GM19035 (cell line): ENCODE data around the gene TCF12.

ENCODE experiments used
- ATAC-seq: cut with Tn5 transposase; IDR thresholded peaks from one replicate; pipeline ENCODE4 v1.9.1; 2021; ENCODE audit not compliant: unreplicated experiment

TCF12 gene

GRCh38 chr15:57015360-57015759 is 96.9 kb downstream of the TCF12 start:
- ATAC-seq: no peak

- ATAC-seq: no peak
These were observed 97.5 kb downstream of the TCF12 start for GRCh38 chr15:57015897-57016296.

- no peak for ATAC-seq
These were observed 98.6 kb downstream of the TCF12 start for GRCh38 chr15:57017024-57017423.

- ATAC-seq: no peak
These were observed 99.7 kb downstream of the TCF12 start for GRCh38 chr15:57018151-57018550.

- no peak for ATAC-seq
These were observed 101.2 kb downstream of the TCF12 start for GRCh38 chr15:57019496-57020160.

GRCh38 chr15:57025264-57025926 is 107.0 kb downstream of the TCF12 start:
- ATAC-seq: no peak

- no peak for ATAC-seq
These were observed 107.7 kb downstream of the TCF12 start for GRCh38 chr15:57026016-57026592.

GRCh38 chr15:57027596-57027995 is 109.2 kb downstream of the TCF12 start:
- no peak for ATAC-seq

- ATAC-seq: no peak
These were observed 109.7 kb downstream of the TCF12 start for GRCh38 chr15:57028176-57028575.

- no peak for ATAC-seq
These were observed 111.6 kb downstream of the TCF12 start for GRCh38 chr15:57030011-57030410.

GRCh38 chr15:57031082-57031481 is 112.6 kb downstream of the TCF12 start:
- no peak for ATAC-seq

- no peak for ATAC-seq
These were observed 113.2 kb downstream of the TCF12 start for GRCh38 chr15:57031605-57032004.

- ATAC-seq: no peak
These were observed 113.9 kb downstream of the TCF12 start for GRCh38 chr15:57032338-57032737.

- no peak for ATAC-seq
These were observed 115.4 kb downstream of the TCF12 start for GRCh38 chr15:57033715-57034439.

GRCh38 chr15:57034613-57035012 is 116.2 kb downstream of the TCF12 start:
- ATAC-seq: no peak

GRCh38 chr15:57035664-57036063 is 117.2 kb downstream of the TCF12 start:
- ATAC-seq: no peak

- ATAC-seq: no peak
These were observed 117.9 kb downstream of the TCF12 start for GRCh38 chr15:57036352-57036751.

GRCh38 chr15:57037548-57037947 is 119.1 kb downstream of the TCF12 start:
- ATAC-seq: no peak

GRCh38 chr15:57038040-57038439 is 119.6 kb downstream of the TCF12 start:
- no peak for ATAC-seq

- no peak for ATAC-seq
These were observed 120.1 kb downstream of the TCF12 start for GRCh38 chr15:57038496-57038895.

- ATAC-seq: no peak
These were observed 123.0 kb downstream of the TCF12 start for GRCh38 chr15:57041416-57041815.
